ENCODE data around the gene AMY1C.
"Not testable (repeated sequence)": the region's sequence is repeated elsewhere in the genome, so short reads cannot be mapped to it uniquely, and the experiment has no call there.

GRCh38 chr1:103710381-103710780 lies 39.3 kb upstream of the AMY1C start:
- TF ChIP-seq ZNF274 (IDR thresholded peaks at IDR 0.05; ENCODE audit: low read depth, low read length); YY1 (IDR thresholded peaks at IDR 0.05; ENCODE audit: insufficient read depth, insufficient read length): not testable (repeated sequence)

Measured in NT2/D1 (cell line).